Natural killer cell (primary cell): Measurements from ENCODE around the gene WBP1. TPM values are rescaled to one million over a fixed set of nuclear protein-coding genes. Genes with fewer than 3 reads are reported as not detected.
A peak's percentile ranks its signal among the peaks of the same experiment; 100 is the strongest.

Source experiments
- ATAC-seq, 3 donors: fragments of 150-1000 bp in 2 of 3; fragments of 200-7000 bp in 1 of 3; cut with Tn5 transposase; 1 replicate in 1 of 3; 2 replicates in 2 of 3; pipeline ENCODE4 v1.10.0; 2021; ENCODE audit warnings: mild to moderate bottlenecking in 2 of 3, moderate library complexity in 2 of 3
- DNase-seq, 2 donors: peaks; one replicate each; pipeline versions ENCODE4 v3.0.0 to v3.0.0-alpha.2; 2013 to 2021; ENCODE audit warnings: mixed read lengths in 1 of 2
- H3K27ac ChIP-seq: one replicate; pipeline ENCODE4 v1.5.1; 2013; ENCODE audit warnings: mild to moderate bottlenecking, low read length
- H3K27me3 ChIP-seq: one replicate; pipeline ENCODE4 v1.6.1; 2013; ENCODE audit warnings: low read length; ENCODE audit not compliant: control insufficient read depth, insufficient read depth
- H3K36me3 ChIP-seq: one replicate; pipeline ENCODE4 v1.6.1; 2013; ENCODE audit warnings: low read length; ENCODE audit not compliant: control insufficient read depth, insufficient read depth
- H3K4me1 ChIP-seq: one replicate; pipeline ENCODE4 v1.6.1; 2013; ENCODE audit warnings: low read length; ENCODE audit not compliant: control insufficient read depth, insufficient read depth
- H3K4me3 ChIP-seq: one replicate; pipeline ENCODE4 v1.5.1; 2013; ENCODE audit warnings: low read length
- H3K9me3 ChIP-seq: one replicate; pipeline ENCODE4 v1.6.1; 2013; ENCODE audit warnings: low read length; ENCODE audit not compliant: control insufficient read depth, insufficient read depth
- H3K27ac Mint-ChIP-seq, 2 donors: one replicate each; pipeline ENCODE4 v1.8.0; 2022; ENCODE audit warnings: mild to moderate bottlenecking in 2 of 2, mixed read lengths in 2 of 2, moderate library complexity in 1 of 2
- H3K27me3 Mint-ChIP-seq, 2 donors: one replicate each; pipeline ENCODE4 v1.8.0; 2022; ENCODE audit warnings: low read depth in 2 of 2, mixed read lengths in 2 of 2
- H3K36me3 Mint-ChIP-seq: one replicate; pipeline ENCODE4 v1.8.0; 2022; ENCODE audit warnings: mixed read lengths
- H3K4me1 Mint-ChIP-seq, 2 donors: one replicate each; pipeline ENCODE4 v1.8.0; 2022; ENCODE audit warnings: mixed read lengths in 2 of 2
- H3K4me3 Mint-ChIP-seq: one replicate; pipeline ENCODE4 v1.8.0; 2022; ENCODE audit warnings: mild to moderate bottlenecking, moderate library complexity, mixed read lengths
- H3K9me3 Mint-ChIP-seq, 2 donors: one replicate each; pipeline ENCODE4 v1.8.0; 2022; ENCODE audit warnings: mixed read lengths in 2 of 2
- WGBS: methylation state at CpG from one replicate; pipeline ENCODE4 v1.1.7; 2013; ENCODE audit warnings: missing lambda C conversion rate; ENCODE audit not compliant: insufficient coverage; 5-methylcytosine and 5-hydroxymethylcytosine counted together
- intact Hi-C: fragments of 100-400 bp; cut with micrococcal nuclease; formaldehyde crosslinking; loops from one replicate; pipeline ENCODE4 v1.14.2; 2022
- total RNA-seq, 4 donors: library from RNA; stranded (reverse); fragments of 120-200 nt in 1 of 4; gene quantifications; one replicate each; pipeline versions ENCODE4 v1.2.3 to v1.2.4, GENCODE V29; 2013 to 2022
- TF ChIP-seq, protein P1 (sequence below): fragments of 200-600 bp; IDR thresholded peaks from one replicate; pipeline ENCODE4 v1.8.0; 2022; ENCODE audit warnings: antibody characterized with exemption

WBP1 gene
- total RNA-seq, 3 donors from 2014 or later (not counting 1 experiment from before 2014, with no cell fraction given) = 65.1 to 68.3 (median 65.4) TPM

DNA sequence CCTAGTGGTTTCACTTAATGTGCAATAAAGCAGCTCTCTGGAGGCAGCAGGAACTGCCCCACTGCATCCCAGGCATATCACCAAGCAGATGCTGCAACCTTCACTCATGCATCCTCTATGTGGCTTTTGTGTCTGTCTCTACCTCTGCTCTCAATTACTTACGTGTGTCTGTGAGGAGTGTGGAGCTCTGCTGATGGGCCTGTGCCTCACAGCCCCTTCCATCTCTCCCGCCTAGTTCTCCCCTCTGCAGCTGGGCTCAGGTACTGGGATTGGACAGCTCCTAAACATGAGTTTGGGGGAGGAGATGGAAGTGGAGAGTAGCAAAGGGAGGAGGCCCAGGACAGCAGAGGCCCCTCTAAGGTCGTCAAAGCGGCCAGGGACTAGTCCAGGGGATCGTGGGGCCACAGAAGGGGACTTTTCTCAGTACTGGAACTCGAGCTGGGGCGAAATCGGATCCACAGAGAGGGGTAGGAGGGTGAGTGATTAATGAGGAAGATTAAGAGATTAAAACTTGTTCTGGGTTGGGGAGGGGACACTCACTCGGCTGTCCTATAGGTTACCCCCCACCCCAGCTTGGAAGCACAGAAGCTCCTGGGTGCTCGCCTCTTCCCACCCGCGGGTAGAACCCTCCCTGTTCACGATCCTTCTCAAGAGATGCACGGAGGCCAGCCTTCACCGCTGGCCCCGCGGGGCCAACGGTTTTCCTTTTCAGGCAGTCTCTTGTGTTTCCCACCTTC lies 43.3 kb downstream of the WBP1 start:
- H3K4me3 ChIP-seq = no peak overlapping the region
- peaks cover 5% of the 10 kb centered on the region for H3K27me3 ChIP-seq
- ATAC-seq (no peak), DNase-seq (no peak)
- TF ChIP-seq, protein P1, sequence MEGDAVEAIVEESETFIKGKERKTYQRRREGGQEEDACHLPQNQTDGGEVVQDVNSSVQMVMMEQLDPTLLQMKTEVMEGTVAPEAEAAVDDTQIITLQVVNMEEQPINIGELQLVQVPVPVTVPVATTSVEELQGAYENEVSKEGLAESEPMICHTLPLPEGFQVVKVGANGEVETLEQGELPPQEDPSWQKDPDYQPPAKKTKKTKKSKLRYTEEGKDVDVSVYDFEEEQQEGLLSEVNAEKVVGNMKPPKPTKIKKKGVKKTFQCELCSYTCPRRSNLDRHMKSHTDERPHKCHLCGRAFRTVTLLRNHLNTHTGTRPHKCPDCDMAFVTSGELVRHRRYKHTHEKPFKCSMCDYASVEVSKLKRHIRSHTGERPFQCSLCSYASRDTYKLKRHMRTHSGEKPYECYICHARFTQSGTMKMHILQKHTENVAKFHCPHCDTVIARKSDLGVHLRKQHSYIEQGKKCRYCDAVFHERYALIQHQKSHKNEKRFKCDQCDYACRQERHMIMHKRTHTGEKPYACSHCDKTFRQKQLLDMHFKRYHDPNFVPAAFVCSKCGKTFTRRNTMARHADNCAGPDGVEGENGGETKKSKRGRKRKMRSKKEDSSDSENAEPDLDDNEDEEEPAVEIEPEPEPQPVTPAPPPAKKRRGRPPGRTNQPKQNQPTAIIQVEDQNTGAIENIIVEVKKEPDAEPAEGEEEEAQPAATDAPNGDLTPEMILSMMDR = no peak
- H3K4me3 Mint-ChIP-seq = peak overlapping the region; percentile 88
- H3K9me3 ChIP-seq = no peaks in the 10 kb centered on the region
- no peak overlapping the region for H3K27ac ChIP-seq
- peaks cover 39 to 75% of the 10 kb centered on the region in 2 donors for H3K4me1 Mint-ChIP-seq
- H3K27ac Mint-ChIP-seq = peak overlapping the region; percentile 46 to 90
- peaks cover 0 to 8% of the 10 kb centered on the region in 2 donors for H3K27me3 Mint-ChIP-seq
- intact Hi-C loops = no loop called here
- H3K36me3 ChIP-seq = peaks cover 7% of the 10 kb centered on the region
- H3K9me3 Mint-ChIP-seq = no peaks in the 10 kb centered on the region
- H3K36me3 Mint-ChIP-seq = no peaks in the 10 kb centered on the region
- WGBS = 83% methylated on average over 17 of the region's 18 CpGs
- H3K4me1 ChIP-seq = peaks cover 68% of the 10 kb centered on the region

DNA sequence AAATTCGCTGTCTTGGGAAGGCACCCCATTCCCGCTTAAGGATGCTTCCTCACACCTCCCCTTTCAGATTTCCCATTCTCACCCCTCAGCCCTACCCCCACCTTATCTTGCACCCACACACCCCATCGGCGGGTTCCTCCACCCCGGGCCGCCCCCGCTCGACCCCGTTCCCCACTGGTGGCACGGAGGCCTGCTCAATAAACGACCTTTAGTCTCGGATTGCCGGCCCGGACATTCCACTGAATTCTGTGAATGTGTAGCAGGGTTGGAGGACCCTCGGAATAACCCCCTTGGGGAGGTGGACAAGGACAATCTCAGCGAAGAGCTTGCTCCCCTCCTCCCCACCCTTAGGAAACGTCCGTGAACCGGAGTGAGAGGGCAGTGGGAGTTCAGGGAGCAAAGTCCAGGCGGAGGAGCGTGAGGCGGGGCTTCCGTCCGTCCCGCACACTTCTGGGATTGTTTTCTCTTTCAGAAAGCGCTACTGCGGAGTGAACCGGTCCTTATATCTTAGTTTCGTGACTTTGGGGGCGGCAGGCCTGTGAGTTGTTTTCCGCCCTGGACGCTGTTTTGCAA lies 44.0 kb downstream of the WBP1 start:
- peaks cover 0 to 8% of the 10 kb centered on the region in 2 donors for H3K27me3 Mint-ChIP-seq
- H3K27ac ChIP-seq = no peak overlapping the region

DNA sequence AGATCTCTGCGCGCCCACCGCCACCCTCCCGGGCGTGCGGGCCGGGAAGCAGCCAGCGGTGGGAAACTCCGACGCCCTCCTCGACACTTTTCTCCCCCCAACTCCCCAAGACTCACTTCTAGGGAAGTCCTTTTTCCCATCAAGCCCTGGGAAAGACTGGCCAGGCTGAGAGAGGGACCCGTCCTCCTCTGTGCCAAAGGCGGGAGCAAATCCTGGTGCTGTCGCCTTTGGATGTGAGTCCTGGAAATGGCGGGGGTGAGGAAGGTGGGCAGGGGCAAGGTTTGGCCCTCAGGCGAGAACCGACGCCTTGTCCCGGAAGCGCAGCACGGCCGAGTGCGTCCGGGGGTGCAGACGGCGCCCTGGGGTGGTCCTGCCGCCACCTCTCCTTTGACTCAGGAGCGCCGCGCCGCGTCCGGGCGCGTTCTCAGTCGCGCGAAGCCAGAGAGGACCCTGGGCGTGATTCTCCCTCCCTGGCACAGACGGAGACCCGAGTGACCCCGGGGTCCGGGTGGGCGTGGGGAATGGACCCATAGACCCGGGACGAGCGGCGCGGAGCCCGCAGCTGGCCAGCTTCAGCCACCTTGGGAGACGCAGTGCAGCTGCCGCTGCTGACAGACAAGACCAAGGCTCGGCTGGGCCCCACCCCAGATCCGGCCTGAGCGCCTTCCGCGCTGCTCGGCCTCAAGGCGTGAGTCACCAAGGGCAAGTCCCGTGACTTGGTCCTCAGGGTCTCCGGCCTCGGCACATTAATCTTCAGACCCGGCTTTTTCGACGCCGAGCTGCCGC lies 44.7 kb downstream of the WBP1 start:
- H3K4me1 Mint-ChIP-seq = peaks cover 51 to 84% of the 10 kb centered on the region in 2 donors
- peak; percentile 56 to 72 for DNase-seq

More for the DNA sequence above, 44.0 kb downstream of the WBP1 start:
- peak overlapping the region; percentile 57 for H3K4me3 ChIP-seq
- DNase-seq (no peak), ATAC-seq (no peak)
- intact Hi-C loops = no loop called here
- H3K9me3 Mint-ChIP-seq = no peaks in the 10 kb centered on the region
- TF ChIP-seq, protein P1 = no peak
- H3K36me3 Mint-ChIP-seq = no peaks in the 10 kb centered on the region
- 15% methylated on average over 31 of the region's 32 CpGs for WGBS
- H3K9me3 ChIP-seq = no peaks in the 10 kb centered on the region
- peaks cover 46 to 82% of the 10 kb centered on the region in 2 donors for H3K4me1 Mint-ChIP-seq
- H3K4me3 Mint-ChIP-seq = peak overlapping the region; percentile 88
- H3K36me3 ChIP-seq = peaks cover 7% of the 10 kb centered on the region
- peaks cover 5% of the 10 kb centered on the region for H3K27me3 ChIP-seq
- H3K27ac Mint-ChIP-seq = peak overlapping the region; percentile 84 to 90
- H3K4me1 ChIP-seq = peaks cover 73% of the 10 kb centered on the region

More for the DNA sequence above, 44.7 kb downstream of the WBP1 start:
- Histone ChIP-seq H3K4me1 (peaks cover 68% of the 10 kb centered on the region), H3K36me3 (peaks cover 7% of the 10 kb centered on the region), H3K27ac (peak overlapping the region; percentile 74), H3K9me3 (no peaks in the 10 kb centered on the region), H3K4me3 (peak overlapping the region; percentile 57), H3K27me3 (peaks cover 5% of the 10 kb centered on the region)
- ATAC-seq = peak; percentile 43 to 56 (median 48)
- TF ChIP-seq, protein P1 = peak; percentile 19
- Mint-ChIP-seq H3K27me3 (peaks cover 0 to 8% of the 10 kb centered on the region in 2 donors), H3K9me3 (no peaks in the 10 kb centered on the region), H3K36me3 (no peaks in the 10 kb centered on the region), H3K4me3 (peak overlapping the region; percentile 88), H3K27ac (peak overlapping the region; percentile 84 to 90)
- intact Hi-C loops = loop anchor here (1.0 kb wide), 1 partner anchor 20 kb away; the partner anchor contains the start of gene TTC31
- WGBS = under 1% methylated on average over 67 of the region's 67 CpGs
